Hematopoietic multipotent progenitor cell treated with erythropoietin and hydrocortisone succinate and interleukin-3 and kit ligand, for 15 days (in vitro differentiated cells): ENCODE results near the gene JMJD1C.
"Not testable (repeated sequence)": the region's sequence is repeated elsewhere in the genome, so short reads cannot be mapped to it uniquely, and the experiment has no call there.

ENCODE experiments used
- DNase-seq: peaks from one replicate; pipeline ENCODE4 v3.0.0-alpha.2; 2015; ENCODE audit warnings: low spot score

The JMJD1C gene

DNA sequence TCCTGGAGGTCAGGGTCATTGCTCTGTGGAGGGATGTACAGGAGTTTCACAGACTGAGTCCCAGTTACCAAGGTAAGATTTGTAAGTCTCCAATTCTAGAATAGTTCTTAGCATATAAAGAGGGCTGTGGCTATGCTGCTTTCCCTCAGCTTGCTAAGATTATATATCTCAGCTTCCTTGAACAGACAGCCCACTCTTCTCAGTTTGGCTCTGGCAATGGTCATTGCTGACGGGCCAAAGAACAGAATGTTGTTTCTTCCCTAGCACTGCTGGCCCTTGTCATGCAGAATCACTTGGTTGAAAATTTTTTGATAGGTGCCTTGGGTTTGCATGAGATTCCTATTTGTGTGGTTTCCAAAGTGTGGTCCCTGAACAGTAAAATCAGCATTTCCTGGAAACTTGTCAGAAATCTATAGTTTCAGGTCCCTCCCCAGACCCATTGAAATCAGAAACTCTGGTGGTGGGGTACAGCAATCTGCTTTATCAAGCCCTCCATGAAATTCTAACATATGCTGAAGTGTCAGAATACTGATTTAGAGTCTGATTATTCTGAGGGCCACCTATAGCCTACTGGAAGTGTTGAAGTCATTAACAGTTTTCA is 294.4 kb downstream of the JMJD1C start:
- no peak for DNase-seq

DNA sequence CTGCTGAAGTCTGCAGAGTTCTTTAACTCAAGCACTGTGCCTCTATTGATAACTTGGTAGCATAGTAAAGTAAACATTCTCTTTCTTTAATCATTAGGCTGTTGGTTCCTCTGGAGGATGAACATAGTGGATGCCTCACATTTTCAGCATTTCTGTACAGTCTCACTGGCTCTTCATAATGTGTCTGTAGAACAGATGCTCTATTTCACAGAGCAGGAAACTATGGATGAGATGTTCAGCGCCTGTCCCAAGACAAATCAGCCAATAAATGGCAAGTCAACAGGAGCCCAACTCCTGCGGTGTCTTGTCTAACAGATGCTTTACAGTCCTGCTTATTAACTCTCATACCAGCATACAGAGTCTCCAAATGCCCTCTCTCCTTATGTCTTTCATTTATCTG is 296.2 kb downstream of the JMJD1C start:
- DNase-seq = no peak

DNA sequence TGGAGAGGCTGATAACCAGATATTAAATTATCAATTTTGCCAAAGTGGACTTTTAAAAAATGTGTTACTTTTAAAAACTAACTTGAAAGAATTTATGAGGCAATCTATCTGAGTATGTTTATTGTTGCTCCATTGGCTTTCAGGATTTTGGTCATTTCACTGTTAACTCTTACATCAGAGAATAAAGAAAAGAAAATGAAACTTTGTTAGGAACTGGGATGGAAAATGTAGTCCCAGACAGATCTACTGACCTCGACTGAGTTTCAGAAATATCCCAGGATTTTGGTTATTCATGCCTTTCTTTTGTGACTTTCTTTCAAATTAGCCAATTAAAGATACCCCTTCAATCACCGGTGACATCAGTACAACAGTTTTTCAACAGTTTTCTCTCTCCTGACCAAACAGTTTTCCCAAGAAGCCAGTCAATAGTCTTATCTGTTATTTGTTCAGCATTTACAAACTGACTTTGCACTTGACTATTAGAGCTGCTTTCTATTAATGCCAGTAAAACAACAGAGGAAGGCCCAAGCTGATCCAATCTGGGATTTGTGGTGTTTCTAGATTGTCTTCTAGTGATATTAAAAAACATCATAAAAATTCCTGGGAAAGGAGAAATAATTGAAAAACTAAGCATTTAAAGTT is 296.8 kb downstream of the JMJD1C start:
- no peak for DNase-seq

DNA sequence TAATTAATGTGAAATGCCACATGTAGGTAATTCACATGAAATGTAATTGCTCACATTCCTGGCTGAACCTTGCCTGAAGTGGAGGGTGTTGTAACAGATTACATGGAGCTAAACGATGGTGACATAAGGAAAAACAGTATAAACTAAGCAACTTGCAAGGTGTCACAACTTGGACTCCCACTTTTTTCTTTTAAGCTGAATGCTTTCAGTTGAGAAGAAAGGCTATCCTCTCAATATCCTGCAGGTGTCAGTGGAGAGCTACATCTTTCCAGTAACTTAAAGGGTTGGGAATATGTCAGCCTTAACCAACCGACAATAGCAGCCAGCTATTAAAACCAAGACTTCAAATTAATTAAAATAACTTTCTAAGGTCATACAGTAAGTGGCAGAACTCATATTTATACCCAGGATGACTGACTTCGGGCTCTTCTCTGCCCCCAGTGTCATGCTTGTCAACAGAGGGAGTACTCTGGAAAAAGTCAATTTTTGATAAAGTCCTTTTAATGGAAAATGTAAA is 299.0 kb downstream of the JMJD1C start:
- DNase-seq = peak; percentile 77

DNA sequence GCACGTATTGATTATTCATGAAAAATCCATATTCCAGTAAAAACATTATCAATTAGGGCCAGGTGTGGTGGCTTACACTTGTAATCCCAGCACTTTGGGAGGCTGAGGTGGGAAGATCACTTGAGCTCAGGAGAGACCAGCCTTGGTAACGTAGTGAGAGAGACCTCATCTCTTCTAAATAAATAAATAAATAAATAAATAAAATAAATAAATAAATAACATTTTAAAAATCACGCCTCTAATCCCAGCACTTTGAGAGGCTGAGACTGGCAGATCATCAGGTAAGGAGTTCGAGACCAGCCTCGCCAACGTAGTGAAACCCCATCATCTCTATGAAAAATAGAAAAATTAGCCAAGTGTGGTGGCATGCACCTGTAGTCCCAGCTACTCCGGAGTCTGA is 300.5 kb downstream of the JMJD1C start:
- DNase-seq = no peak

DNA sequence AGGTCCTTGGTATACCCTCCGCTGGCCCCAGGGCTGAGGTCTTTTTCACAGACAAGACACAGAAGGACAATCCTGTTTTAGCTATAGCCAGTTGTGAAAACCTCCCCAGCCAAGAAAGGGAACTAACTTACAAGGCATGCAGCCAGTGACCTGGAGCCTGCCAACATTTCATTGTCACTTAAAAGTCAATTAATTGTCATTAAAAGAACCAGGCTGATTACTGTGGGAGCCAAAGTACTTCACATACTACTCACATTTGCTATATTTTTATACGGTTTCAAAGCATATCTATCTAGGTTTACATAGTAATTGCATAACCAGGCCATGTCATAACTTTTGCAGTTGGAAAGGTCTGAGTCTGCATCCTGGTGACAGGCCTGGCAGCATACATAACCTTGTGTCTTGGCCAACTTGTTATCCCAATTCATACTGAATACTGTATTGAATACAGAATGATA is 301.6 kb downstream of the JMJD1C start:
- DNase-seq = no peak

DNA sequence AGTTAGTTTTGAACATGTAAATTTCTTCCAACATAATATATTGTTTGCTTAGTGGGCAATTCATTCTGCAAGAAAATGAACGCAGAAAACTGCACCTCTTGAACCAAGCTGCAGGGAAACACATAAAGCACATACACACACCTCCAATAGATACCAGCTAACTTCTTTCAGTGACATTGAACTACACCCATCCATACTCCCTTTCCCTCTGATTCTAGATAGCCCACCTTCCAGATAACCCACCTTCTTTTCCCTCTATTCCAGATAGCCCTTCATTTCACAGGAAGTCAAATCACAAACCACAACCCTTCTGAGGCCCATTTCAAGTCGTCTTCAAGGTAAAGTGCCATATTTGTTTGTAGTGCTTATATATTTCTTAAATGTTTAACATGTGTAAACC is 304.2 kb downstream of the JMJD1C start:
- no peak for DNase-seq

DNA sequence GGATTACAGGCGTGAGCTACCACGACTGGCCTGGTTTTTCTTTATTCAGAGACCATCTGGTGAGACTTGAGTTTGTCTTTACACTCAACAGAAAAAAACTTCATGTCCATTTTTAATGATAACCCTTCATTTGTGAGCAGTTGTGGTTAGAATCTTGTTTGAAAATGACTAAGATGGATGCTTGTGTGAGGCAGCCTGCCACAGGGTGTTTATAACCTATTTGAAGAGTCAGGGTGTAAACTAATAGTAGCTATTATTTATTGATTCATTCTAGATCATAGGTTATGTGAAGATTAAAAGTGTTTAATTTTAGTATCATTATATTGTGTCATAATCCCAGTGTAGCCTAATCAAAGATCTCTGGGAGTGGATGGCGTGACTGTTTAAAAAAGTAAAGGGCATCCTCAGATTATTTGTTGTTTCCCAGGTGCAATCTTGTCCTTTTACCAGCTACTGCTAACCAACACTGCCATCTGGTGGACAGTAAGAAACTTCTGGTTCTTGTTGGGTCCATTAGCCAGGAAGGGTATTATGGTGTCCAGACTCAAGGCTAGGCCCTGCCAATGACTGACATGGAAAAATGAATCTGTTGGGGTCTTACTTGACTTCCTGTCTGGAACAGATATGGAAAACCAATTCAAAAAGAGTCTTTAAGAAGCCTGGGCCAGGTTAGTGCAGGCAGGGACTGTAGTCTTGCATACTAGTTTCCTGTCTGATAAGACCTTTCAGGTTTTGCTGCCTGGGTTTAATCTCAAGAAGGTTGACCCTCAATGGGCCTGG is 307.7 kb downstream of the JMJD1C start:
- DNase-seq = peak; percentile 84

DNA sequence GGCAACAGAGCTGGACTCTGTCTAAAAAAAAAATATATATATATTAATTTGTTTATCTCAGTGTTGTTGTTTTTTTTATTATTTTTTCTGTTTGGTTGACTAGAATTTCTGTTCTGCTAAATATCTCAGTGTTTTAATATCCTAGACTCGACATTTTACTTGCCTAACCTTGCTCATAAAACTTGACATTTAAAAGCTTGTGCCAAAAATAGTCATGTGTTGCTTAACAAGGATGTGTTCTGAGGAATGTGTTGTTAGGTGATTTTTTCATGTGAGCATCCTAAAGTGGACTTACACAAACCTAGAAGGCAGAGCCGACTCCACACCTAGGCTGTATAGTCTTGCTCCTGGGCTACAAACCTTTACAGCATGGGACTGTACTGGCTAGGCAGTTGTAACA is 309.5 kb downstream of the JMJD1C start:
- no peak for DNase-seq

DNA sequence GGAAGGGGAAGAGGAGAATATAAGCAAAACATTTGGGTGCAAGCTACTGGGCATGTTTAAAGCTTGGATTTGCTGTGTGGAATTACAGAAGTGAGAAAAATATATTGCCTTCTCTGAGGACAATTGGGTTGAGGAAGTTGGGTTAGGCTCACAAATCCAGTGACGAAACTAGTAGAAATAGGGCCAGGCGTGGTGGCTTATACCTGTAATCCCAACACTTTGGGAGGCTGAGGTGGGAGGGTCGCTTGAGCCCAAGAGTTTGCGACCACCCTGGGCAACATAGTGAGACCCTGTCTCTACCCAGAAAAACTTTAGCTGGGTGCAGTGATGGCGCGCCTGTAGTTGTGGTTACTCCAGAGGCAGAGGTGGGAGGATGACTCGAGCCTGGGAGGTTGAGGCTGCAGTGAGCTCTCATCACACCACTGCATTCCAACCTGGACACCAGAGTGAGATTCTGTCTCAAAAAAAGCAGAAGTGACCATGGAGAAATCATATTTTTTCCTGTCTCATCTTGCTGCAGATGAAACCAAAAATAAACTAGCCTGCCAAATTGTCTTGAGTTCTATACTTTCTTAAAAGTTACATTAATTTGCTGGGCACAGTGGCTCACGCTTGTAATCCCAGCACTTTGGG is 310.3 kb downstream of the JMJD1C start:
- DNase-seq = no peak

DNA sequence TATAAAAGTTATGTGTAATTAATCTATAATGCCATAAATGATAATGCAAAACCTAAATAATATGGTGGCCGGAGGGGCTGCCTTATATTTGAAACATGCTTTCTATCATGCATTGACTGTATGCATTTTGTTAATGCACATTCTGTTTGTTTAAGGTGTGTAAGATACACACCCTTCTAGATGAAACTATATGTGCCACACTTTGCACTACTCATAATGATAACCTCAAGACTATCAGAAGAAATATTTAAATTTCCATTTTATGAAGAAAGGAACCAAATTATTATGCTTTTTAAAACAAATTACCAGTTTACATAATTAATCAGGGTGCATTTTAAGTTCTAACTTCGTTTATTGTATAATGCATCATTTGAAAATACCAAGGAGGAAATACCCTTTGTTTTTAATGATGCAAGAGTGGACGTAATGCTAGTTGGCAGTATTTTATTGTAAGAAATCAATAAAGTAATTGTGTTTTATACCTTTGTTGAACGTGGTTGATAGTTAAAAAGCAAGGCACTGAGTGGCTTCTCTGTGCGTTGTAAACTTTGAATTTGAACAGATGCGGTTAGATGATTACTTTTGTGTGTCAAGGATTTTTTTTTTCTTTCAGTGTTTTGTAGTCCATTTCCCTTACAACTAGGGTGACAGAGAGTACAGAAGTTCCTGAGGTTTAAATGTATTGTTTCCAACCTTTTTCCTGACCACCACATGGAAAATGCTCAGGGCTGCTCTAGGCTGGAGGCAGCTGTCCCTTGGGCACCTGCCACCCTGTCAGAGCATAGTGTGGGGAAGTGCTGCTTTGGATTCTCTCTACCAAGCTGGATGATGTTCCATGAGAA is 311.0 kb downstream of the JMJD1C start:
- DNase-seq = no peak

DNA sequence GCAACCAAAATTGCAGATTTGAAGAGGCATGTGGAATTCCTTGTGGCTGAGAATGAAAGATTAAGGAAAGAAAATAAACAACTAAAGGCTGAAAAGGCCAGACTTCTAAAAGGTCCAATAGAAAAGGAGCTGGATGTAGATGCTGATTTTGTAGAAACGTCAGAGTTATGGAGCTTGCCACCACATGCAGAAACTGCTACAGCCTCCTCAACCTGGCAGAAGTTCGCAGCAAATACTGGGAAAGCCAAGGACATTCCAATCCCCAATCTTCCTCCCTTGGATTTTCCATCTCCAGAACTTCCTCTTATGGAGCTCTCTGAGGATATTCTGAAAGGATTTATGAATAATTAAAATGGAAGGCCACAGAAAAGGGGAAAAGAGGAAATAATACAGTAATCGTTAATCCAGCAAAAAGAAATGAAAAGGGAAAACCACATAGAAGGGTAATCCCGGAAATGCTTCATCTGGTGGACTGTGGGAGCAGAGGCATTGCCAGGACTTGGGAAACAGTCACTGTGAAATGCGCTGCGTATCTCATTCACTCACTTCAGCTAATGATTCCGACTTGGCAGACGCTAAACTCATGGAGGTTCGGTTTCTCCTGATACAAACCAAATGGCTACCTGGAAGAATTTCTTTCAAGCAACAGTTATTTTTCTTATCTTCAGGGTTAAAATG is 311.8 kb downstream of the JMJD1C start:
- not testable (repeated sequence) for DNase-seq

DNA sequence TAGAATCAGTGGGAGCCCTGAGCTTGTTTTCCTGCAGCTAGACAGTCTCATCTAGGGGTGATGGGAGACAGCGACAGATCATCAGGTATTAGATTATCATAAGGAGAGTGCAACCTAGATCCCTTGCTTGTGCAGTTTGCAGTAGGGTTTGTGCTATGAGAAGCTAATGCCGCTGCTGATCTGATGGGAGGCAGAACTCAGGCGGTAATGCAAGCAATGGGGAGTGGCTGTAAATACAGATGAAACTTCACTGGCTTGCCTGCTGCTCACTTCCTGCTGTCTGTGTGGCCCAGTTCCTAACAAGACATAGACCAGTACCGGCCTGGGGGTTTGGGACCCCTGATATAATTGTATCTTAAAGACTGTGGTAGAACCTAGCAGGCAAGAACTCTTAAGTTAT is 315.0 kb downstream of the JMJD1C start:
- no peak for DNase-seq

DNA sequence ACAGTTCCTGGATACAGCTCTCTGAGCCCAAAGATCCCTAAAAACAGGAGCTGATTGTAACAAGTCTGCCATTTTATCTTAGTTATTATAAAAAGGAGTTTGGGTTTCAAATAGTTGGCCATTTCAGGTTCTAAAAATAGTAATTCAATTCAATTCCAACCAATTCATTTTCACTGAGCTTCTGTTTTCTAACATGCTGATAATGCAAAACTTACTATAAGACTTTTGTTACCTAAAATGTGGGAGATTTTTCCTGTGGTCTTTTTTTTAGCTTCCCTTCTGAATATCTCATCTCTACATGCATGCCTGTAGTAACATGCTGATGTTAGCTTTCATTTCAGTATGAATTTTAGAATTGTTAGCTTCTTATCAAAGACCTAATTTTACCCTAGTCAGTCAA is 319.3 kb downstream of the JMJD1C start:
- no peak for DNase-seq

DNA sequence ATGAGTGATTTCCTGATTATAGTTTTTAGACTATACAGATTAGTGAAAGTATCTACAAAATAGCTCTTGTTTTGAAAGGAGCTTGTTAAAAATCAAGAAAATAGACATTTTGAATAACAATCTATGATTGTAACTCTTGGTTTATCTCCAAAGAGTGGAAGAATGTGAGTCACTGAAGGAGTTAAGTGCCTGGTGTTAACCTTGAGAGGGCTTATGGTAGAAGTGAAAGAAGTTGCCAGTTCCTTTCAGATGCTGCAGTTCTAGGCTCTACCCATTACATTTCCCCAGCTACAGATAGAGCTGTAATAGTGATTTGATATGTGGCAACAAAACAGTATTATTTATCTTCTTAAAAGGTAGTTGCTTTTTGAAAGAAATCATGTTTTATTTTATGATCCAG is 320.0 kb downstream of the JMJD1C start:
- DNase-seq = no peak

DNA sequence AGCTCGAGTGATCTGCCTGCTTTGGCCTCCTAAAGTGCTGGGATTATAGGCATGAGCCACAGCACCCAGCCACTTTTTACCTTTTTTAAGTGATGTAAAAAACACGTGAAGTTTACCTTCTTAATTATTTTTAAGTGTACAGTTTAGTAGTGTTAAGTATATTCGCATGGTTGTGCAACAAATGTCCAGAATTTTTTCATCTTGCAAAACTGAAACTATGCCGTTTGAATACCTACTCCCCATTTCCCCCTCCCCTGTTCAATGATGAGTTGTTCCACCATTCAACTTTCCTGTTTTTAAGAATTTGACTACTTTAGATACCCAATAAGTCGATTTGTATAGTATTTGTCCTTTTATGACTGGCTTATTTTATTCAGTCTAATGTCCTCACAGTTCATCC is 321.8 kb downstream of the JMJD1C start:
- DNase-seq = no peak

DNA sequence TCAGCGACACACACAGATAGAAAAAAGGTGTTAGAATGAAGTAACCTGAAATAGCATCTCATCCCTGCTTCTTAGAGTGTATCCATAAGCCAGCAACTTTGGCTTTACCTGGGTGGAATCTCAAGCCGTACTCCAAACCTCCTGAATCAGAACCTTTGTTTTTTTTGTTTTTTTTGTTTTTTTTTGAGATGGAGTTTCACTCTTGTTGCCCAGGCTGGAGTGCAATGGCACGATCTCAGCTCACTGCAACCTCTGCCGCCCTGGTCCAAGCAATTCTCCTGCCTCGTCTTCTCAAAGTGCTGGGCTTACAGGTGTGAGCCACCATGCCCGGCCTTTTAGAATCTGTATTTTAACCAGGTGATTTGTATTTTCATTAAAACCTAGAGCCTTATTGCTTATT is 323.6 kb downstream of the JMJD1C start:
- DNase-seq = no peak

DNA sequence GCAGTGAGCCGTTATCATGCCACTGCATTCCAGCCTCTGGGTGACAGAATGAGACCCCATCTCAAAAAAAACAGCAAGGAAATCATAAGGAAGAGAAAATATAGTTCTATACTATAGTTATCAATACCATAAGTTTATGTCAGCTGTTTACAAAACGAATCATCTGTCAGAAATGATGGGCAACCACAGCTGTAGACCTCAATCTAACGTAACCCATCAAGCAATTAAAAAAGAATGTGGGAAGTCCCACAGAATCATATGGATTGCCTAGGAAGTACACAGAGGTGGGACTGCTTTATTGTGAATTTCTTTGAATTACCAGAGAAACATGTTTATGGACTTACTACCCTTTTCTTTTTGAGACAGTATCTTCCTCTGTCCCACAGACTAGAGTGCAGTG is 325.7 kb downstream of the JMJD1C start:
- DNase-seq = no peak

DNA sequence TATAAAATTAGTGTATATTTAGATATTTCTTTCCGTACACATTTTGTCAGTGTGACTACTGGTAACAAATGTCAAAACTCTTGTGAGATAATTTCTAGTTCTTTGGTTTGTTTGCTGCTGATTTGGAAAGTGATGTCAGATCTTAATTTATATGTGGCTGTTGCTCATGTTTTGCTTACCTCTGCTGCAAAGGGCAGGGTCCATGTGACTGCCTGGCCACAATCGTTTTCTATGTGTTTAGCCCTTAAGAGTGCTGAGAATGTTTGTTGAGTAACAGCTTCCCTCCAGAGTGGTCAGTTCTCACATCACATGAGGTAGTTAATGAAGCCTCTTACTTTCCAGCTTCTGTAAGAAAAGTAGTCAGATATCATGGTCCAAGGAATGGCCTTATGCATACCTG is 328.5 kb downstream of the JMJD1C start:
- no peak for DNase-seq

DNA sequence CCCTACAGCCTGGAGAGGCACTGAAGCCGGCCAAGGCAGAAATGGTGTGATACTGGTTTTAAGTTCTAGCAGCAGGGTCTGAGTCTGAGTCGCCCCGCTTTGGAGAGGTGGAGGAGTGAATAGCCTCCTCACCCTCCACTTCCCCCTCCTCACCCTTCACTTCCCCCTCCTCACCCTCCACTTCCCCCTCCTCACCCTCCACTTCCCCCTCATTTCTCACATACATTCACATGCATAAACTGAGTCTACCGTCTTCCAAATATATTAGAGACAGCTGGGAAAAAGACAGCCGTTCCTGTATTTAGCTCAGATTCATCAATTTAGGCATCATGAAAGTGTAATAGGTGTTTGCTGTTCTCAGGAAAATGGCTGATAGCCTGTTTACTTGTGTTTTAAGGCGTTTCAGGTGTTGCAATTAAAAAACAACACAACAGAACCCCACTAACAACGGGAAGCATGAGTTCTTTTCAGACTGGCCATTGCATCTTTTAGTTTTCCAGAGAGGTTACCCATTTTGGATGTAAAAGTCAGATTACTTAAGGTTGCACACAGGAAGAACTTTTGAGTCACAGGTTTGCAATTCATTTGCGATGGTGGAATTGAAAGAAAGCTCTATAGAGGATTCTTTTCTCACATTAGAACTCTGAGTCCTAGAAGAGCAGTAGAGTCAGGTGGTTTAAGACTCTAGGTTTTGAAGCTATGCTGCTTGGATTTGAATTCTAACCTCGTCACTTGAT is 331.8 kb downstream of the JMJD1C start:
- no peak for DNase-seq
